ENCODE data around the gene MGAM2.

Gene MGAM2

GRCh38 chr7:142114207-142114606 lies 2.7 kb downstream of the MGAM2 start:
- in situ Hi-C loops (cut with MboI; ENCODE audit: low sequenced_read_pairs): no loop called here

GRCh38 chr7:142120524-142120923 lies 9.0 kb downstream of the MGAM2 start:
- in situ Hi-C loops (cut with MboI; ENCODE audit: low sequenced_read_pairs): no loop called here

GRCh38 chr7:142123184-142123583 lies 11.7 kb downstream of the MGAM2 start:
- in situ Hi-C loops (cut with MboI; ENCODE audit: low sequenced_read_pairs): no loop called here

- in situ Hi-C loops (cut with MboI; ENCODE audit: low sequenced_read_pairs): no loop called here
Observed at GRCh38 chr7:142125256-142125955, 13.9 kb downstream of the MGAM2 start.

- in situ Hi-C loops (cut with MboI; ENCODE audit: low sequenced_read_pairs): no loop called here
Observed at GRCh38 chr7:142130267-142130666, 18.7 kb downstream of the MGAM2 start.

GRCh38 chr7:142131439-142132185 lies 20.1 kb downstream of the MGAM2 start:
- in situ Hi-C loops (cut with MboI; ENCODE audit: low sequenced_read_pairs): no loop called here

GRCh38 chr7:142133731-142134148 lies 22.2 kb downstream of the MGAM2 start:
- in situ Hi-C loops (cut with MboI; ENCODE audit: low sequenced_read_pairs): no loop called here

GRCh38 chr7:142134909-142135308 lies 23.4 kb downstream of the MGAM2 start:
- in situ Hi-C loops (cut with MboI; ENCODE audit: low sequenced_read_pairs): no loop called here

GRCh38 chr7:142138996-142139395 lies 27.5 kb downstream of the MGAM2 start:
- in situ Hi-C loops (cut with MboI; ENCODE audit: low sequenced_read_pairs): no loop called here

- in situ Hi-C loops (cut with MboI; ENCODE audit: low sequenced_read_pairs): no loop called here
Observed at GRCh38 chr7:142139597-142140400, 28.3 kb downstream of the MGAM2 start.

GRCh38 chr7:142140401-142140959 lies 29.0 kb downstream of the MGAM2 start:
- in situ Hi-C loops (cut with MboI; ENCODE audit: low sequenced_read_pairs): no loop called here

GRCh38 chr7:142142702-142143101 lies 31.2 kb downstream of the MGAM2 start:
- in situ Hi-C loops (cut with MboI; ENCODE audit: low sequenced_read_pairs): no loop called here

GRCh38 chr7:142146124-142146523 lies 34.6 kb downstream of the MGAM2 start:
- in situ Hi-C loops (cut with MboI; ENCODE audit: low sequenced_read_pairs): no loop called here

- in situ Hi-C loops (cut with MboI; ENCODE audit: low sequenced_read_pairs): no loop called here
Observed at GRCh38 chr7:142150356-142150755, 38.8 kb downstream of the MGAM2 start.

GRCh38 chr7:142150869-142151268 lies 39.4 kb downstream of the MGAM2 start:
- in situ Hi-C loops (cut with MboI; ENCODE audit: low sequenced_read_pairs): no loop called here

GRCh38 chr7:142152076-142152475 lies 40.6 kb downstream of the MGAM2 start:
- in situ Hi-C loops (cut with MboI; ENCODE audit: low sequenced_read_pairs): no loop called here

- in situ Hi-C loops (cut with MboI; ENCODE audit: low sequenced_read_pairs): no loop called here
Observed at GRCh38 chr7:142153400-142153799, 41.9 kb downstream of the MGAM2 start.

- in situ Hi-C loops (cut with MboI; ENCODE audit: low sequenced_read_pairs): no loop called here
Observed at GRCh38 chr7:142158736-142159496, 47.4 kb downstream of the MGAM2 start.

- in situ Hi-C loops (cut with MboI; ENCODE audit: low sequenced_read_pairs): no loop called here
Observed at GRCh38 chr7:142161921-142162320, 50.4 kb downstream of the MGAM2 start.

- in situ Hi-C loops (cut with MboI; ENCODE audit: low sequenced_read_pairs): no loop called here
Observed at GRCh38 chr7:142168746-142169145, 57.2 kb downstream of the MGAM2 start.

GRCh38 chr7:142172932-142173331 lies 61.4 kb downstream of the MGAM2 start:
- in situ Hi-C loops (cut with MboI; ENCODE audit: low sequenced_read_pairs): no loop called here
